ENCODE data around the gene PPP1R14D.
A peak's percentile ranks its signal among the peaks of the same experiment; 100 is the strongest.

Gene PPP1R14D

DNA sequence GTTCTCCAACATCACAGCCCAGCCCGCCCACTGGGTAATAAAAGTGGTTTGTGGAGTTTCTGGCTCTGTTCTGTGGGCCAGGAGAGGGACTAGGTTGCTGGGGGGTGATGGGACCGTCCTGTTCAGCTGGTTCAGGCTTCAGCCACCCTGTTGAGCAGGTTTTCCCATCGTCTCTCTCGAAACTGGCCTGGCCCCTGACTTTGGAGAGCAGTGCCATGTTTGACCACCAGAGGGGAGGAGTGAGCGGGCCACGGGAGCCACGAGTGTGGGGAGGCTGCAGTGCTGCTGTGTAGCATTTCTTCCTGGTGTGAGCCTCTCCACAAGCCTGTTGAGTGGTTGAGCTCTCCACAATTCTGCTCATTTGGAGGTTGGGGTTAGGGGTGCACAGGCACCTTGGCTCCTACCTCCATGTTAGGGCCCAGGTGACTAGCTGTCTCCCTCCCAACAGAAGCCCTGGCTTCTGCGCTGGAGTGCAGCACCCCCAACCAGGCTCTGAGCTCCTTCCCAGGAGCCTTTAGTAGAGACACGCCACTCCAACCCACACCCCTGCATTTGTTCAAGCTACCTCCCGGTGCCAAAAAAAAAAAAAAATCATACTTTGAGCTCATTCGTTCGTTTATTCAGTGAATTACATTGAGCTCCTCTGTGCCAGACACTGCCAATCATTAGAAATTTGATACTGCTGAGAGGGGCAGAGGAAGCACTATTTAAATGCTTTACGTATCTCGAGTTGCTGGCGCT, 29.3 kb upstream of the PPP1R14D start:
- TF ChIP-seq, protein P1, sequence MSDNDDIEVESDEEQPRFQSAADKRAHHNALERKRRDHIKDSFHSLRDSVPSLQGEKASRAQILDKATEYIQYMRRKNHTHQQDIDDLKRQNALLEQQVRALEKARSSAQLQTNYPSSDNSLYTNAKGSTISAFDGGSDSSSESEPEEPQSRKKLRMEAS (IDR thresholded peaks at IDR 0.05) = peak; percentile 57; the same call in 1 of the 2 replicates
- TF ChIP-seq TCF12 (IDR thresholded peaks at IDR 0.05; ENCODE audit: low read depth) (0 out of 2 replicates have a peak, but pooled peaks have one; percentile 37), RAD21 (IDR thresholded peaks at IDR 0.05; ENCODE audit: low read depth) (peak; percentile 91), TEAD4 (IDR thresholded peaks at IDR 0.05) (no peak), REST (IDR thresholded peaks at IDR 0.05; ENCODE audit: low read depth) (no peak), YY1 (IDR thresholded peaks at IDR 0.05; ENCODE audit: low read depth) (0 out of 2 replicates have a peak, but pooled peaks have one; percentile 22), NFIC (IDR thresholded peaks at IDR 0.05) (peak; percentile 38; the same call in 1 of the 2 replicates), EGR1 (IDR thresholded peaks at IDR 0.05) (no peak)
- TF ChIP-seq, protein P2, sequence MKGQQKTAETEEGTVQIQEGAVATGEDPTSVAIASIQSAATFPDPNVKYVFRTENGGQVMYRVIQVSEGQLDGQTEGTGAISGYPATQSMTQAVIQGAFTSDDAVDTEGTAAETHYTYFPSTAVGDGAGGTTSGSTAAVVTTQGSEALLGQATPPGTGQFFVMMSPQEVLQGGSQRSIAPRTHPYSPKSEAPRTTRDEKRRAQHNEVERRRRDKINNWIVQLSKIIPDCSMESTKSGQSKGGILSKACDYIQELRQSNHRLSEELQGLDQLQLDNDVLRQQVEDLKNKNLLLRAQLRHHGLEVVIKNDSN (IDR thresholded peaks at IDR 0.05) = no peak

DNA sequence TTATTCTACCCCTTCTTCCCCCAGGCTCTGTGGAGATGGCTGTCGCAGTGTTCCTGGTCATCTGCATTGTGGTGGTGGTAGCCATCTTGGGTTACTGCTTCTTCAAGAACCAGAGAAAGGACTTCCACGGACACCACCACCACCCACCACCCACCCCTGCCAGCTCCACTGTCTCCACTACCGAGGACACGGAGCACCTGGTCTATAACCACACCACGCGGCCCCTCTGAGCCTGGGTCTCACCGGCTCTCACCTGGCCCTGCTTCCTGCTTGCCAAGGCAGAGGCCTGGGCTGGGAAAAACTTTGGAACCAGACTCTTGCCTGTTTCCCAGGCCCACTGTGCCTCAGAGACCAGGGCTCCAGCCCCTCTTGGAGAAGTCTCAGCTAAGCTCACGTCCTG, 28.2 kb upstream of the PPP1R14D start:
- TF ChIP-seq CEBPB (IDR thresholded peaks at IDR 0.05) = no peak
- TF ChIP-seq REST (IDR thresholded peaks at IDR 0.05; ENCODE audit: low read depth) = no peak
- TF ChIP-seq TAF1 (IDR thresholded peaks at IDR 0.05; ENCODE audit: low read depth) = no peak
- TF ChIP-seq CREB1 (IDR thresholded peaks at IDR 0.05; ENCODE audit: low read depth) = no peak
- TF ChIP-seq FOXM1 (IDR thresholded peaks at IDR 0.05; ENCODE audit: borderline replicate concordance, low read depth) = no peak
- TF ChIP-seq, protein P2 (IDR thresholded peaks at IDR 0.05) = no peak
- TF ChIP-seq TCF12 (IDR thresholded peaks at IDR 0.05; ENCODE audit: low read depth) = no peak
- no peak for TF ChIP-seq TEAD4 (IDR thresholded peaks at IDR 0.05)
- TF ChIP-seq, protein P1 (IDR thresholded peaks at IDR 0.05) = no peak
- no peak for TF ChIP-seq YY1 (IDR thresholded peaks at IDR 0.05; ENCODE audit: low read depth)
- TF ChIP-seq EP300 (IDR thresholded peaks at IDR 0.05; ENCODE audit: borderline replicate concordance) = no peak
- TF ChIP-seq NFIC (IDR thresholded peaks at IDR 0.05) = no peak
- TF ChIP-seq EGR1 (IDR thresholded peaks at IDR 0.05) = no peak
- TF ChIP-seq RAD21 (IDR thresholded peaks at IDR 0.05; ENCODE audit: low read depth) = no peak
- no peak for TF ChIP-seq ZBTB7A (IDR thresholded peaks at IDR 0.05; ENCODE audit: low read depth)

- no peak for TF ChIP-seq ZBTB7A (IDR thresholded peaks at IDR 0.05; ENCODE audit: low read depth)
- TF ChIP-seq YY1 (IDR thresholded peaks at IDR 0.05; ENCODE audit: low read depth) = no peak
- TF ChIP-seq FOXM1 (IDR thresholded peaks at IDR 0.05; ENCODE audit: borderline replicate concordance, low read depth) = no peak
- TF ChIP-seq EGR1 (IDR thresholded peaks at IDR 0.05) = no peak
- TF ChIP-seq CREB1 (IDR thresholded peaks at IDR 0.05; ENCODE audit: low read depth) = no peak
- TF ChIP-seq REST (IDR thresholded peaks at IDR 0.05; ENCODE audit: low read depth) = no peak
- no peak for TF ChIP-seq CEBPB (IDR thresholded peaks at IDR 0.05)
- TF ChIP-seq, protein P2 (IDR thresholded peaks at IDR 0.05) = no peak
- TF ChIP-seq TEAD4 (IDR thresholded peaks at IDR 0.05) = no peak
- no peak for TF ChIP-seq EP300 (IDR thresholded peaks at IDR 0.05; ENCODE audit: borderline replicate concordance)
- TF ChIP-seq, protein P1 (IDR thresholded peaks at IDR 0.05) = no peak
- no peak for TF ChIP-seq NFIC (IDR thresholded peaks at IDR 0.05)
- TF ChIP-seq TAF1 (IDR thresholded peaks at IDR 0.05; ENCODE audit: low read depth) = no peak
- TF ChIP-seq RAD21 (IDR thresholded peaks at IDR 0.05; ENCODE audit: low read depth) = no peak
- no peak for TF ChIP-seq TCF12 (IDR thresholded peaks at IDR 0.05; ENCODE audit: low read depth)
Measured at GRCh38 chr15:40855706-40856234, 27.3 kb upstream of the PPP1R14D start.

Measured in Ishikawa (cell line).